GM12892 (cell line): ENCODE data around the gene DCAF17.

ENCODE experiments used
- POLR2A ChIP-seq: IDR thresholded peaks from 2 replicates; pipeline ENCODE4 v1.6.1; 2011; ENCODE audit warnings: low read depth, low read length, control low read depth
- POLR2AphosphoS5 ChIP-seq: IDR thresholded peaks from 2 replicates; pipeline ENCODE4 v1.6.1; 2011; ENCODE audit warnings: low read depth, low read length, control low read depth
- TAF1 ChIP-seq: IDR thresholded peaks from 2 replicates; pipeline ENCODE4 v1.6.1; 2011; ENCODE audit warnings: low read depth, mild to moderate bottlenecking, control low read depth, low read length, borderline replicate concordance

GRCh38 chr2:171405546-171405945, 28.5 kb upstream of the DCAF17 start:
- TF ChIP-seq POLR2A (no peak), POLR2AphosphoS5 (no peak), TAF1 (no peak)
